Fibroblast of villous mesenchyme (primary cell): ENCODE results near the gene ABHD16B. TPM values are rescaled to one million over a fixed set of nuclear protein-coding genes. Genes with fewer than 3 reads are reported as not detected.

Source experiments
- DNase-seq: peaks from one replicate; pipeline ENCODE4 v3.0.0-alpha.2; 2010; ENCODE audit warnings: low read depth
- H3K4me3 ChIP-seq: 2 replicates; pipeline ENCODE4 v1.5.1; 2011; ENCODE audit warnings: low read depth, mild to moderate bottlenecking, low read length
- CTCF ChIP-seq: IDR thresholded peaks from 2 replicates; pipeline ENCODE4 v1.5.1; 2012; ENCODE audit warnings: low read depth, mild to moderate bottlenecking, low read length; ENCODE audit not compliant: insufficient read depth
- total RNA-seq: library from RNA; depleted of rRNA; stranded (reverse); fragments of >200 nt; gene quantifications from 2 replicates; pipeline ENCODE4 v1.2.3, GENCODE V29; 2012

Gene ABHD16B
- total RNA-seq, 1 donor = not detected

DNA sequence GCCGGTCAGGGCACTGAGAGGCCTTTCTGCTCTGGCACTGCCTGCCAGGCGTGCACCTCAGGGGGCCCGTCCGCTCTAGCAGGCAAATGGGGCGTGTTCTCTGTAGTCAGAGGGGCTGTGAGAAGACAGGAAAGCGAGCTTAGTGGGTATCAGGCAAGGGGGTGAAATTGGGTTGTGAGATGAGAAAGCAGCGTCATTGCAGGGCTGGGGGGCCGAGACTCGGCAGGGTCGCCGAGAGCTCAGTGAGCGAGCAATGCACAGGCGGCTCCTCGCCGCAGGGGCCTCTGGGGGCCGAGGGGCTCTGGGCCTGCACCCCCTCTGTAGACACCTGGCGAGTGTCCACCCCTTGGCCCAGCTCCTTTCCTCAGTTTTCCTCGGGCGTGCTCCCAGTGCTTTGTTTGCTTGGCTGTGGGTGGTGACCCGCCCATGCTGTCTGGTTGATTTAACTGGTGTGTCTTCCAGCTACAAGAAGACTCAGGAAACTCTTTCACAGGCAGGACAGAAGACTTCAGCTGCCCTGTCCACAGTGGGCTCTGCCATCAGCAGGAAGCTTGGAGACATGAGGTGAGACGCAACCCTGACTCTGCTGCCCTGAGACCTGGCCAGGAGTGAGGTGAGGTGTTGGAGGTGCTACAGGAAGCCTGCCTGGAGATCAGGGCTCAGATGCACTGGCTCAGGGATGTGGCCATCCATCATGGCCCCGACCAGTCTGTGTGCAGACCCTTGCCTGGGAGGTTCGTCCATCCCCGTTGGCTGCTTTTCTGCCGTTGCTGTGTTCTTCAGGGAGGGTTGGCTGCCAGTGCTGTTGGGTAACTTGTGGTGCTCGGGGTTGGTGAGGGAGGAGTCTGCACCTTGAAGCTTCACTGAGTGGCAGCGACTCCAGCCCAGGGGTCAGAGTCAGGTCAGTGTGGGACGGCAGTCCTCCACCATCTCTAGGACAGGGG lies 21.2 kb downstream of the ABHD16B start:
- DNase-seq = no peak
- TF ChIP-seq CTCF = no peak
- H3K4me3 ChIP-seq = no peak overlapping the region

DNA sequence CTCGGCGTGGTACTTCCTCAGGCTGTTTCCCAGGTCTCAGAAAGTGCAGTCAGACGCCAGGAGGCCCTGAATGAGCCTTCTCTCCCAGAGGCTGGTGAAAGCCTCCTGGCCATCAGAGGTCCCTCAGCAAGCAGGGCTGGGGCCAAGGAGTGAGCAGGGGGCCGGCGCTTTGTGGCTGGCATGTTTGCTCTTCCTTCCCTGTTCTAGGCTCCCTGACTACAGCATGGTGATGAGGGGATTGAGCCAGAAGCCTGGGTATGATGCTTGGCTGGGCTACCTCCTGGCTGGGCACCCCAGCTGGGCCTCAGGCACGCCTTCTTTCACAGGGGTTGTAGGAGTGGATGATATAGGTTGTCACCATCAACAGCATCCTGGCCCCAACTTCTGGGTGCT lies 21.9 kb downstream of the ABHD16B start:
- no peak for DNase-seq

DNA sequence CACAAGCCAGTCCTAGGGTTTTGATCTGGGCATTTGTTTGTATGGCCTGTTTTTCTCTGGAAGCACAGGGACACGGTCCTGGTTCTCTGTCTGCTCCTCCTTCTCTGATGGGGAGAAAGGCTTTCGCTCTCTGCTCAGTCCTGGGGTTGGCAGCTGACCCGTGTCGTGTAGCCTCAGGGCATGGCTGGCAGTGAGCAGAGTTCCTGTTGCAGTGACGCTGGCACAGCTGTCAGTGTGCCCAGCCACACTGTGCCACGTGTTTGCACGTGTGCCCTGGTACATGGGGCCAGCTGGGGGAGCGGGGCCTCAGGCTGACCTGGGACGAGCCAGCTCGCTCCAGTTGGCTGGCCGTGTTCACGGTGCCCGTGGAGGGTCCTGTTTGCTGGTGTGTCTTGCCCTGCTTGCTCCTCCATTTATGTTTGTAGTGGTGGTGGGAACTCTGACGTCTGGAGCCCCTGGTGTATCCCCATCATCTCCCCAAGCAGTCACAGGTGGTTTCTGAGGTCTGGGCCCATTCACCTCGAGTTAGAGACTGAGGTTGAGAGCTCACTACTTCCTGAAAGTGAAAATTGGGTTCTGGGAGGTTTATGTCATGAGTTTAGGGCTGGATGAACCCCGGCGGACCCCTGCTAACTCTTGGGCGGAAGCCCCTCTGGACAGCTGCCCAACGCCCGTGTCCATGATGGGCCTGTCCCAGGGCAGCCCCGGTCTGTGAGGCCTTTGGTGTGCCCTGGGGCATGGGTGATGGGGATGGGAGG lies 23.4 kb downstream of the ABHD16B start:
- no peak for TF ChIP-seq CTCF
- no peak for DNase-seq
- no peak overlapping the region for H3K4me3 ChIP-seq

More for the DNA sequence above, 21.9 kb downstream of the ABHD16B start:
- no peak overlapping the region for H3K4me3 ChIP-seq
- no peak for TF ChIP-seq CTCF

GRCh38 chr20:63885264-63886053 lies 24.2 kb downstream of the ABHD16B start:
- TF ChIP-seq CTCF = no peak
- DNase-seq = no peak
- no peak overlapping the region for H3K4me3 ChIP-seq

DNA sequence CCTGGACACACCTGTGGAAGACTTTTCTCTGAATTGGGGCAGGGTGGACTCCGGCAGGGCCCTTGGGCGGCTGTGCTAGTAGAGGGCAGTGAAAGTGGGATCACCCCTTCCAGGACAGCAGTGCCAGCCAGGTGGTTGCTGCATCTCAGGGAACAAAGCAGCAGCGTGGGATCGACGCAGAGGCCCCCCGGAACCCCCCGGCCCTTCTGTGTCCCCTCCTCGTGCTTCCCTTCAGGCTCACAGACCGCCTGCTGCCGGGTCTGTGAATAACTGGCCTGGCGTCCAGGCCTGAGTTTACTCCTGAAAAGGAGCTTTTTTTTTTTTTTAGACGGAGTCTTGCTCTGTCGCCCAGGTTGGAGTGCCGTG lies 24.7 kb downstream of the ABHD16B start:
- H3K4me3 ChIP-seq = no peak overlapping the region
- TF ChIP-seq CTCF = no peak
- no peak for DNase-seq

GRCh38 chr20:63886921-63887320 lies 25.6 kb downstream of the ABHD16B start:
- no peak overlapping the region for H3K4me3 ChIP-seq
- TF ChIP-seq CTCF = no peak
- DNase-seq = no peak
